NCI-H1417 treated with DMSO at 0.1 percent for 48 hours (cell line): ENCODE results near the gene GABRR2.

Source experiments
- DNase-seq: peaks from one replicate; lab custom pipeline; 2025; lab: John Stamatoyannopoulos, UW

GABRR2 gene

GRCh38 chr6:89315249-89315885 is at the start of gene GABRR2:
Gene GABRR2, minus strand, starts transcription at chr6:89315299. Its CDS starts 134 bp downstream, at chr6:89315165.
- no peak for DNase-seq

DNA sequence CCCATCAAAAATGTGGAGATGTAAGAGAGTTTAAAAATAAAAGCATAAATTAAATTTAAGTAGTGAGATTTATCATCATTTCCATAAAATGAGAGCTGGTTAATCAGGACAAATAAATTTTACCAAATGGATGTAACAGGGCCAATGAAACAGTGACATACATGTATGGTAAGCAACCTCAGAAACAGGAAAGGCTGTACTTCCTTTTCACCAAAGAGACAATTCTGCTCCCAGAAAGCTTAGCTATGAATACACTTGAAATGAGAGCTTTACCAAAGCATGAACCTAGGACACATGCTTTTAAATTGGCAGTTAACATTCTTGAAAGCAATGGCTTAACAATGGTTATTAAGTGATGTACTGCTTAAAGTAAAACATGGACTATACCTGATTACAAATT is 49.5 kb upstream of the GABRR2 start:
- DNase-seq, result no peak

- DNase-seq, result no peak
Observed at GRCh38 chr6:89361171-89361570, 46.1 kb upstream of the GABRR2 start.

DNA sequence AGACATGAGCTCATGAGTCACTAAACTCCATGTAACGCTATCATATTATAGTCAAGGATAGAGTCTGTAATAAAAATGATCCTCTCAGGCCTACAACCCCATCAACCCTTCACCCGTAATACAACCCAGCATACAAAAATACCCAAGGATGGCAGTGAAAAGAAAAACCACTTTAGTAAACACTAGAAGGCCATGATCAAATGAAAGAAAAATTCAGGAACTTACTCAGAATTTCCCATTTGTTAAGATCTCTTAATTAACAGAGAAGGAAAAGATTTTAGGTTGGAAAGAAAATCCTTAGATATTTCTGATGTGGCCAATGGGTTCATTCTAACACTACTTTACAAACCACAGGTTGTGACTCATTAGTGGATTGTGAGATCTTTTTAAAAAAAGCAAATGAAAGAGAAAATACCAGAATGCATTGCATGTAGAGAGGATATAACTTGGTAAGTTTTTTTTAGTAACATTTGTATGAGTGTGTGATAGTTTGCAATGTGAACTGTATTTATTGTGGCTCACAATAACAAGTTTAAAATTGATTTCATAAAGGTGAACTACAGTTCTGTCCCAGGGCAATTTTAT is 45.4 kb upstream of the GABRR2 start:
- no peak for DNase-seq

- DNase-seq, result no peak
Observed at GRCh38 chr6:89359561-89359960, 44.5 kb upstream of the GABRR2 start.

GRCh38 chr6:89357390-89357789 is 42.3 kb upstream of the GABRR2 start:
- no peak for DNase-seq

GRCh38 chr6:89356642-89357170 is 41.6 kb upstream of the GABRR2 start:
- no peak for DNase-seq

DNA sequence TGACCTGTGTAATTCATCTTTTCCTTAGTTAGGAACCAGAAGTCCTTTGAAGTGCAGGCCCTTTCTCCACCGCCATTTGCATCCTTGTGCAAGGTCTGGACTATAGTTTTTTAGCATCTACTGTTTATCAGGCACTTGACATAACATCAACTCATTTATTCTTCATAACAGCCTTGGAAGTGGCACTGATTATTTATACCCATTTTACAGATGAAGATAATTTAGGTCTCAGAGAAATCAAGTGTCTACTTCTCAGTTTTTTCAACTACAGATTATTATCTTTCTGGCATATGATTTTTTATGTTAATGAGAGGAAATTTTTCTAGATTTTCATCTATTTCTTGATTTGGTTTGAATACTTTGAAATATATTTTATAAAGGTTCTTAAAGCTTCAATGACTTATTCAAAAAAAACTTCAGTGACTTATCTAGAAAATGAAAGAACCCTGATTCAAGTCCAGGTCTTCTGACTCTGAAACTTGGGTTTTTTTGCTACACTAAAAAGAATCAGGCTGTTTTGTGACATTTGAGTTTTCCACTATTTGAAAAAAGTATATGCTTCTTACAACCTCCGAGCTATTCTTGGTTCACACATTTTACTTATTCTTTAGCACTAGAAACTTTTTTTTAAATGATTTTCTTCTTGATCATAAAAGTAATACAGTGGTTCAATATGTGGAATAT is 40.6 kb upstream of the GABRR2 start:
- no peak for DNase-seq

DNA sequence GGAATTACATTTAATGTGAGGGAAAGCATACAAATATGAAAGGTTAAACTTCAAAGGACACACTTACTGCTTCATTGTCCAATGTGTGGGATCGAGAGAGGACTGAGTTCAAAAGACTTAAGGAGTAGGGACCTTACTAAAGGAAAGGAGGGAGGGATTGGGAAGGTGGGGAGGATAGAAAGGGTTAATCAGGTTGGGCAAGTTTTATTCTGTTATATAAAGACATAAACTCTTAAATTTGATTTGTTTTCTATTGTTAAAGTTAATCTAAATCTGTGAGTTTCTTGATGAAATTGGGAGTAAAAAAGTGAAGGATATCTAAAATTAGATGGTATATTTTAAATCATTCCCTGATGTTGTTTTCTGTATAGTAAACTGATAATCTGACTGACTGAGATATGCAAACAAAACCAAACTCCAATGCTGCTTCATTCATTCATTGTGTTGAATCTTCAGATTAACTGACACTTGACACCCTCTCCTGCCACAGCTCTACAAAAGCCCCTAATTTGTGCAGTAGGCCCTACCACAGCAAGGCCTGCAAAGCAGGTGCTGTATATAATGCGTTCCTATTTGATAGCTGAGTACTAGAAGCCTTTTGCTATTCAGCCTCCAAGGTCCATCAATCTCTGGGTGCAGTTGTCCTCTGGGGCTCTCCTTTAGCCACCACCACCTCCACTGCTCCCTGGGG is 38.7 kb upstream of the GABRR2 start:
- no peak for DNase-seq

DNA sequence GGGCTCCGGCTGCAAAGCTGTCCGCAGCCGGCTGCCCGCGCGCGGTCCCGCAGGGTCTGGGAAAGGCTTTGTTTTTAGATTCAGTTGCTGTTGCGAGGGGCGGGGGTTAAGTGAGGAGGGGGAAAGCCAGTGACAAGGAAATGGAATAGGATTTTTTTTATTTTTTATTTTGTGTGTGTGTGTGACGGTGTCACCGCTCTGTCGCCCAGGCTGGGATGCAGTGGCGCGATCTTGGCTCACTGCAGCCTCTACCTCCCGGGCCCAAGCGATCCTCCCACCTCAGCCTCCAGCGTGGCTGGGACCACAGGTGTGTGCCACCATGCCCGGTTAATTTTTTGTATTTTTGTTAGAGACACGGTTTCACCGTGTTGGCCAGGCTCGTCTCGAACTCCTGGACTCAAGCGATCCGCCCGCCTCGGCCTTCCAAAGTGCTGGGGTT is 38.0 kb upstream of the GABRR2 start:
- no peak for DNase-seq

- no peak for DNase-seq
Observed at GRCh38 chr6:89352278-89353117, 37.4 kb upstream of the GABRR2 start, which contains the start of gene UBE2J1. Gene UBE2J1, minus strand, starts transcription at chr6:89352722. Its CDS starts 153 bp downstream, at chr6:89352569.

DNA sequence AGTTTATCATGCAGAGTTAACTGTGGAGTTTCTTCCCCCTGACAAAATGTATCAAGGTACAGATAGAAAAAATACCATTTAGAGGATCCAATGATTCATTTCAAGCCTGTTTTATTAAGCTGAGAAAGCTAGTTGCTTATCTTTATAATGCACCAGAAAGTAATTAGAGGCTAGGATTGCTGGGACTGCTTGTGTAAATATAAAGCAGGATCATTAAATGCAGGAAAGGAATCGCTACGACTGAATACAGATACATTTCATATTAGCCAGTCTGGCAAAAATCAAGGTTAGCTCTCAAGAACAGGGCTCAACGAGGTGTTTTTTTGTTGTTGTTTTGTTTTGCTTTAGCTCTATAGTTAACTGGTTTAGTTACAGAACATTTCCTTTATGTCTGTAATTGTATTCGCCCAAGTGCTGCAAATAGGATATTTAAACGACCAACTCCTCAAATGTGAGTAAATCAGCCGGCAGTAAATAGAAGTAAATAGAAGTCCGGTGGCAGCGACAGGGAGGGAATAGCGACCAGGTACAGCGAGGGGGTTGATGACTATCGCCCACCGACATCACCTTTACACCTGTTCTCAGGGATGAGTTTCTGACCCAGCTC is 36.7 kb upstream of the GABRR2 start:
- no peak for DNase-seq

DNA sequence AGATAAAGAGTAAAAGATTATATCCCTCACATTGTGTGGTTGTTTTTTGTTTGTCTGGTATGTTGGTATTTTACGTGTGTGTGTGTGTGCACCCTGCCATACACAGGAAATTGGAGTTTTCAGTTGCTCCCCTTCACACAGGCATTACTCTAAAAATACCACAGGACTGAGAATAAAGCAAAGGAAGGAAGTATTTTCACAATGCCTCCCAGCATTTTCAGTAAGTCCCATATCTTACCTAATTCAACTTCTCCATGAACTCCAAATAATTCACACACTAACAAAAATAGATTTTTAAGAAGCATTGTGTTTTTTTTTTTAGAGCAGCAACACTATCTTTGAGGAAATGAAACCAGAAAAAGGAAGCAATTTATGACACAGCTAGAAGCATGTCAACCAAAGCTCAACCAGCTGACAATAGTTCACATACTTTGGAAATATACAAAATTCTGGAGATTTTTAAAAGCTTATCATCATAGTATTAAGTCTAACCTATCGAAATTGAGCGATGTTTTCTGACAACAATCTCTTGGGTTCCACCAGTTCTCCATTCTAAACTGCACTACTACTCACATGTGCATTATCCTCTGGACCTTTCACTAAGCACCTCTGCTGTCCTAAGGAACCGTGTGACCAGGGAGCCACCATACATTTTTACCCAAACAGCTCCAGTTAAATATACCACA is 35.3 kb upstream of the GABRR2 start:
- DNase-seq, result no peak

GRCh38 chr6:89348372-89348771 is 33.3 kb upstream of the GABRR2 start:
- no peak for DNase-seq

- DNase-seq, result no peak
Observed at GRCh38 chr6:89347825-89348224, 32.7 kb upstream of the GABRR2 start.

GRCh38 chr6:89346433-89346832 is 31.3 kb upstream of the GABRR2 start:
- no peak for DNase-seq

DNA sequence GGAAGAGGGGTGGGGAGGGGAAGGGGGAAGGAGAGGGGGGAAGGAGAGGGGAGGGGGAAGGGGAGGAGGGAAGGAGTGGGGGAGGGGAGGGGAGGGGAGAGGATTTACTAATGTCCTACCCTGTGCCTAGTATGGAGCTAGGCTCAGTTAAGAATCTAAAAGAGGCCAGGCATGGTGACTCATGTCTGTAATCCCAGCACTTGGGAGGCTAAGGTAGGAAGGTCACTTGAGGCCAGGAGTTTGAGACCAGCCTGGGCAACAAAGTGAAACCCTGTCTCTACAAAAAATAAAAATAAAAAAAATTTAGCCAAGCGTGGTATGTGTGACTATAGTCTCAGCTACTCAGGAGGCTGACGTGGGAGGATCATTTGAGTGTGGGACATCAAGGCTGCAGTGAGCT is 24.5 kb upstream of the GABRR2 start:
- no peak for DNase-seq

GRCh38 chr6:89335164-89335563 is 20.1 kb upstream of the GABRR2 start:
- no peak for DNase-seq

DNA sequence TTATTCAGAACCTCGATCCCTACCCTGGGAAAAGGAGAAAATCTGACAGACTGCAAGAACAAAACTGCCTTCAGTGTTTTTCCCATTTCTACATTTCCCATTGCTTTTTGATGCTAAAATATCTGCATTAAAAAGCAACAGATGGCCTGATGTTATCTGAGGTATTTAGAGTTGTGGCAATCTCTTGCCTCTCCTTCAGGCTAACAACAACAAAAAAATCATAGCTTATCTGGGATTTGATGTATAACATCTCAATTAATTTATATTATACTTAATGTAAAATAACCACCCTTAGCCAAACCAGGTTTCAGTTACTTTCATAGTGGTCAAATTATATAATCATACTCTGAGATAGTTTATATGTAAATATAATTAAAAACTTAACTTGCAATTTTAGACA is 15.8 kb upstream of the GABRR2 start:
- no peak for DNase-seq

DNA sequence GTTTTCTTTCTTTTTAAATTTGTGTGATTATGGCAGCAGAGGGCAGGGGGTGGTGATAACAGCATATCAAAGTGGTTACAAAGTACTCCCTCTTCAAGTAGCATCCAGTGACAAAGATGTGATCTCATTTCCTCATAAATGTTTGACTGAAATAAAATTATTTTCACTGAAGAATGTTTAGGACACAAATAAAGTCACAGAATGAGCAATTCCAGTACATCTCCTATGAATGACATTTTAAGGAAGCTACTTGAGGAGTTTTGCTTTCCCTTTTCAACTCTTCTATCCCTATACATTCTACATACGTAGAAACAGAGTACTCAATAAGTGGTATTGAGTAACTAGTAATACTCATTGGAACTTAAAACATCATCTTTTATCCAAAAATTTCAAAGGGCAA is 13.9 kb upstream of the GABRR2 start:
- DNase-seq, result no peak

- DNase-seq, result no peak
Observed at GRCh38 chr6:89324304-89324703, 9.2 kb upstream of the GABRR2 start.
